ENCODE measurements around the gene TSC2.
"Not testable (repeated sequence)": the region's sequence is repeated elsewhere in the genome, so short reads cannot be mapped to it uniquely, and the experiment has no call there.

Gene TSC2

GRCh38 chr16:2106211-2106610, 58.4 kb downstream of the TSC2 start:
- not testable (repeated sequence) for DNase-seq (ENCODE audit: low read depth)

- DNase-seq (ENCODE audit: low read depth): not testable (repeated sequence)
Observed at GRCh38 chr16:2107121-2107790, 59.5 kb downstream of the TSC2 start.

- not testable (repeated sequence) for DNase-seq (ENCODE audit: low read depth)
Observed at GRCh38 chr16:2107791-2108125, 60.0 kb downstream of the TSC2 start.

GRCh38 chr16:2108446-2109270, 60.9 kb downstream of the TSC2 start:
- DNase-seq (ENCODE audit: low read depth): not testable (repeated sequence)

GRCh38 chr16:2109271-2109580, 61.4 kb downstream of the TSC2 start:
- not testable (repeated sequence) for DNase-seq (ENCODE audit: low read depth)

- not testable (repeated sequence) for DNase-seq (ENCODE audit: low read depth)
Observed at GRCh38 chr16:2109872-2110271, 62.1 kb downstream of the TSC2 start.

DNA sequence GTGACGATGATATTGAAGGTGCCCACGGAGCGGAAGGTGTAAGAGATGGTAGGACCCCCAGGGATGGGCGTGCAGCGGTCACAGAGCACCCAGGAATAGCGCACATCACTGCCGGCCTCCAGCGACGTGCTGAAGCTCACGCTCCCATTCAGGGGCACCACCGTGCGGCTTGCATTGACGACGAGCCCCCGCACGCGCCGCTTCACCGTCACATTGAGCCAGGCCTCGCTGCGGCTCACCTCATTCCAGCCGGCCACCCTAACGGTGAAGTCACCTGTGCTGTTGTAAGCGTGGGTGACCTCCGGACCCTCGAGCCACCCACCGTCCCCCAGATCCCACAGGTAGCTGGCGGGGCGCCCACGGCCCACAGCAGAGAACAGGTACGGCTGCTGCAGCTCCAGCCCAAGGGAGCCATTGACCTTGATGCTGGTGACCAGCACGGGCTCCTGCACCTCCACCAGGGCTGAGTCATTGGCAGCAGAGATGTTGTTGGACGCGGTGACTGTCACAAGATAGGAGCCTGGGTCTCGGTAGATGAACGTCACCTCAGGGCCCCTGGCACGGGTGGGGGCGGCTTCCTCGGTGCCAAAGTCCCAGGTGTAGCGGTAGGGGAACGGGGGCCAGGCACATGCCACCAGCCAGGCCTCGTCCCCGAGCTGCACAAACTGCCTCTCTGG, 62.7 kb downstream of the TSC2 start:
- not testable (repeated sequence) for DNase-seq (ENCODE audit: low read depth)

DNA sequence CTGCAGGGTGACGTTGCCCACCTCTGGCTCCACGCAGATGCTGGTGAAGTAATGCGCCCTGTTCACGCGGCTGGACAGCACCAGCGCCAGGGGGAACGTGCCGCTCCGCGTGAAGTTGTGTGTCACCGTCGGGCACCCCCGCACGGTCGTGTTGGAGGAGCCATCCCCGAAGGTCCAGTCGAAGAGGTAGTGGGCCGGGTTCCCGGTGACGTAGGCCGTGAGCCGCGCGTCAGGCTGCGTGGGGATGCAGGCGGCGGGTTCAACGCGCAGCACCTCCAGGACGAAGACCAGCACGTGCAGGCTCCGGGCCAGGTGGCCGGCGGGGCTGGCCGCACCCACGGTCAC, 63.2 kb downstream of the TSC2 start:
- not testable (repeated sequence) for DNase-seq (ENCODE audit: low read depth)

DNA sequence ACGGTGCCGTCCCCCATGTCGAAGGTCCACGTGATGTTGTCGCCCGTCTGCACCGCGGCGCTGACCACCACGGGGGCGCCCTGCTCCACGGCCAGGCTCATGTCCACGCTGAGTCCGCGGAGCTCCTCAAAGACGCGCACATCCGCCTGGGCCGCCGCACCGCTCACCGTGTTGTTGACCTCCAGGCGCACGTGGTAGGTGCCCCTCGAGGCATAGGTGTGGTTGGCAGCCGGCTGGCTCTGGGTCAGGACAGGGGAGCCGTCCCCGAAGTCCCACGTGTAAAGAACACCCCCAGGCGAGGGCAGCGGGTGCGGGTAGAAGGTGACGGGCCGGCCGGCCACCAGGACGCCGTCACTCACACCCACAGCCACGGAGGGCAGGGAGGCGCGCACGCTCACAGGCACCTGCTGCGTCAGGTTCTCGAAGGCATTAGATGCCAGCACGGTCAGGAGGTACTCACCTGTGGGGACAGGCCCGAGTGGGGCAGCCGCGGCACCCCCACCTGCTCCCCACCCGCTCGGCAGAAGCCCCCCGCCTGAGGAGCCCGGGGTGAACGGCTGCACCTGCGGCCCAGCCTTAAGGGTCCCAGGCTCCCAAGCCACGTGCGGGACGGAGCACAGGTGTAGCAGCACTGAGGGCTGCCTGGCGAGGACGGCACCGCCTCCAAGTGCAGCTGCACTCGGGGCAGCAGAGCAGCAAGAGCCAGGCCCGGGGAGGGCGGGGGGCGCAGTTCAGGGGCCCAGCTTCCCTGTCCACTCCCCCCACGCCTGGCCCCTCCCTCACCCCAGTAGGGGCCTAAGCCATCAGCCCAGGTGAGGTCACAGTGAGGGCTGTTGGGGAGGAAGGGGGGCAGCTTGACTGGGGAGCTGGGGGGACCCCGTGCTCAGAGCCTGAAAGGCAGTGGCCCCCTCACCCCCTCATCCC, 63.9 kb downstream of the TSC2 start:
- DNase-seq (ENCODE audit: low read depth): not testable (repeated sequence)

DNA sequence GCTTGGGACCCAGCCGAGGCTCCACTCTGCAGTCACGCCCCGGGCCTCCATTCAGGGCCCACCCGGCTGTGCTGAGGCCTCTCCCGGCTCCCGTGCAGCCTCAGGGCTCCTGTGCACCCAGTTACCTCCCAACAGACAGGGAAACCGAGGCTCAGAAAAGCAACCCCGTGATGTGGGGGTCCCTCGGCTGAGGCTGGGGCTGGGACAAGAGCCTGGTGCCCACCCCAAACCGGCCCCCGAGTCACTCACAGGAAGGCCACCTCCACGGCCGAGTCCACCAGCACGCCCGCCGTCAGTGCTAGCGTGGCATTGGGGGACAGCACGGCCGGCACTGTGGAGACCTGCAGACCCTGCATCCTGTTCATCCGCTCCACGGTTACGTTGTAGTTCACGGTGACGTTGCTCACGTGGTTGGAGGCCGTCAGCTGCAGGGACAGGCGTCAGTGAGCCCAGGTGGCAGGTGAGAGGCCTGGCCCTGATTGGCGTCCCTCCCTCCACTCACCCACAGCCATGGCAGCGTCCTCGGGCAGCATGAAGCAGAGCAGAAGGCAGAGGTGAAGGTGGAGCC, 64.8 kb downstream of the TSC2 start:
- not testable (repeated sequence) for DNase-seq (ENCODE audit: low read depth)

DNA sequence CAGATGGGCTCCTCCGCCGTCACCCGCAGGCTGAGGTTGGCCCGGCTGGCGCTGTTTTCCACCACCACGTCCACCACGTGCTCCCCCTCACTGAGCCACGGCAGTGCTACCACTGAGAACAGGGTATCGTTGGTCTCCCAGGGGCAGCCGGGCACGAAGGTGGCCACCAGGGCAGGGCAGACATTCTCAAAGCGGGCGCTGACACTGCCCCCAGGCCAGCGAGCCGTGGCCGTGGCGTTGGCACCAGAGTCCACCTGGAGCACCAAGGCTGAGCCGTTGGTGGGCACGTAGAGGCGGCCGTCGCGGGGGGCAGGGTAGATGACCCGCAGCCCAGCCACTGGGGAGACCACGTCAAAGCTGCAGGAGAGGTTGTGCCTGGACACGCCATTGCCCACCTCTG, 66.4 kb downstream of the TSC2 start:
- not testable (repeated sequence) for DNase-seq (ENCODE audit: low read depth)

GRCh38 chr16:2114885-2115590, 67.3 kb downstream of the TSC2 start:
- DNase-seq (ENCODE audit: low read depth): not testable (repeated sequence)

DNA sequence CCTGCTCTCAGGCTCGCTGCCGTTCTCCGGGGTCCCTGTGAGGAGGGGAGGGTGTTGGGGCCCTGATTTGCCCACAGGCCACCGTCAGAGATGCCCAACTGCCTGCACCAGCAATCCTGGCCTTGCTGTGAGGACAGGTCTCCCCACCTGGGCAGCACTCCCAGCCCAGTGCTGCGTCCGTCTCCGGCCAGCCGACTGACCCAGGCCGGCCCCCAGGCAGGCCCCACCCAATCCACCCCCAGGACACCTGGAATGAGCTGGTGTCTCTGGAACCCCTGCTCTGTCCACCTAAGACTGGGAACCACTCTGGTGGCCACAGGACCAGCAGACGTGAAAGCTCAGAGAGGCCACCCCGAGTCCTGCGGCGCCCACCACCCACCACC, 67.8 kb downstream of the TSC2 start:
- DNase-seq (ENCODE audit: low read depth): no peak

GRCh38 chr16:2116428-2116827, 68.6 kb downstream of the TSC2 start:
- DNase-seq (ENCODE audit: low read depth): not testable (repeated sequence)

GRCh38 chr16:2117341-2117740, 69.6 kb downstream of the TSC2 start:
- not testable (repeated sequence) for DNase-seq (ENCODE audit: low read depth)

GRCh38 chr16:2117960-2118722, 70.4 kb downstream of the TSC2 start:
- not testable (repeated sequence) for DNase-seq (ENCODE audit: low read depth)

DNA sequence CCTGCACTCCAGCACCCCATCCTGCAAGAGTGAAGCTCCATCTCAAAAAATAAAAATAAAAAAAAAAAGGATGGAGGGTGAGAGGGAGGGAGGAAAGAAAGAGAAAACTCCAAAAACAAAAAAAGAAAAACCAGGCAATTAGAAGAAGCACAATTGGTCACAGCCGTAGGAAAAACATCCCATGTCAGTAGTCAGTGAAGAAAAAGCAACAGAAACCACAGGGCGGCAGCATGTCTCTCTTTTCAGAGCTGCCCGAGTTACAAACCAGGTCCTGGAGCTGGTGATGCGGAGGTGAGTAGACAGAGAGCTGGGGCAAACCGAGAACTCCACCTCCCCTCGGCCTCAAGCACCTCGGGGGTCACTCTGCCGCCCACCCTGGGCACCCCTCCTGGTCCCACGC, 73.5 kb downstream of the TSC2 start:
- not testable (repeated sequence) for DNase-seq (ENCODE audit: low read depth)

DNA sequence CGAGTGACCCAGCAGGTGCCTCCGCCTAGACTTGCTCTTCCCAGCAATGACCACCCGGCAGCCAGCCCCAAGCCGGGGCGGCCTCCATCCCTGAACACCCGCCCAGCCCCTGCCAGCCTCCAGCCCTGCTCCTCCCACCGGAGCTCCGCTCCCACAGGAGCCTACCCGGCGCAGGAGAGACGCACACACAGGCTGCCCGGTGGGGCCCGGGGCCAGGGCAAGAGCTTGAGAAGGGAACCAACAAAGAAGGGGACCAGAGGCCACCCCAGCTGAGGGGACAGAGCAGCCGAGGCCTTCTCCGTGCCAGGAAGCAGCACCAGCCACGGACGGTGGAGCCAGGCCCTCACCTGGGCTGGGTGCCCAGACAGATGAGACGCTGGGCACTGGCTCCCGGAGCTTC, 74.1 kb downstream of the TSC2 start:
- DNase-seq (ENCODE audit: low read depth): no peak

GRCh38 chr16:2122429-2122828, 74.6 kb downstream of the TSC2 start:
- DNase-seq (ENCODE audit: low read depth): no peak

DNA sequence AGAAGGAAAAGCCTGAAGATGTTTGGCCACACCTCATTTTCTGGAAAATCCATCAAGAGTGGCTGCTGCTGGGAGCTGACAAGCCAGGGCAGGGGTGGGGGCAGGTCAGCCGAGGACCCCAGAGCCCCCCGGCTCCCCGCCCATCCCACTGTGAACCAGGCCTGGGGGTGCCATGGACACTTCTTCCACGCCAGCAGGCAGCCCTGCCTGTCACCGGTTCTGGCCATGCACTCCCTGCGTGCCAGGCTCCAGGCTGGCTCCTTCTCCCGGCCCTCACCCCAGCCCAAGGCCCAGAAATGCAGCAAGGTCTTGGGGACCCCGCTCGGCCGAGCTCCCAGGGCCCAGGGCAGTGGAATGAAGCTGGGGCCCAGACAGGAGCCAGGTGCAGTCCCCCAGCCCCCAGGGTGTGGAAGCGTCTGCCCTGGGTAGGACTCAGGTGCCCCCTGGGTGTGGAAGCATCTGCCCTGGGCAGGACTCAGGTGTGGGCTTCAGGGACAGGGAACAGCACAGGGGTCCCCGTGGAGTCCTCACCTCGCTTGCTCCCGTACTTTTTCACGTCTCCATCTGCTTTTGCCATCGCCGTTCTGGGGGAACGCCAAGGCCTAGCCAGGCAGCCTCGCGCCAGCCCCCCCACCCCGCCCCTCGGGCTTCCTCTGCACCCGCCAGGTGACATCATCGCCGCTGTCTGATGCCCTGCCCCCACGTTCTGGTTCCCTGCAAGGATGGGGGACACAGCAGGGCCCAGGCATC, 75.3 kb downstream of the TSC2 start:
- DNase-seq (ENCODE audit: low read depth): not testable (repeated sequence)

All from activated gamma-delta T cell treated with anti-CD3 and anti-CD28 coated beads, Interleukin-2, amount 50 U/mL, for 16 hours (primary cell).